ENCODE measurements around the gene P2RY11.

GRCh38 chr19:10110972-10111317 is 548 bp upstream of the P2RY11 start:
- TF ChIP-seq POLR2AphosphoS5 (IDR thresholded peaks at IDR 0.05; ENCODE audit: low read depth, low read length) (no peak), POLR2A (IDR thresholded peaks at IDR 0.05; ENCODE audit: low read depth, low read length) (no peak), SPI1 (IDR thresholded peaks at IDR 0.05; ENCODE audit: low read depth, low read length) (no peak), TAF1 (IDR thresholded peaks at IDR 0.05; ENCODE audit: low read depth, low read length) (no peak), POU2F2 (IDR thresholded peaks at IDR 0.05; ENCODE audit: low read depth, low read length) (no peak)

All from GM12891 (cell line).